DOHH2 (cell line): ENCODE results near the gene URGCP.

Experiments used
- H3F3A ChIP-seq: fragments of 200-600 bp; sonication (generic), shearing (Covaris generic); 2 replicates; pipeline ENCODE4 v1.6.0; 2016; ENCODE audit warnings: antibody characterized with exemption, mild to moderate bottlenecking; ENCODE audit not compliant: control insufficient read depth, insufficient read depth
- H3K27ac ChIP-seq: fragments of 200-600 bp; sonication (generic); 2 replicates; pipeline ENCODE4 v1.5.1; 2014; ENCODE audit warnings: low read depth, mild to moderate bottlenecking, low read length, moderate library complexity
- H3K27me3 ChIP-seq: fragments of 200-600 bp; sonication (generic); 2 replicates; pipeline ENCODE4 v1.6.1; 2014; ENCODE audit warnings: mild to moderate bottlenecking, low read length, mixed read lengths; ENCODE audit not compliant: control insufficient read depth
- H3K36me3 ChIP-seq: fragments of 200-600 bp; sonication (generic); 2 replicates; pipeline ENCODE4 v1.6.1; 2014; ENCODE audit warnings: mild to moderate bottlenecking, low read length, moderate library complexity, mixed read lengths; ENCODE audit not compliant: control insufficient read depth
- H3K4me1 ChIP-seq: fragments of 200-600 bp; sonication (generic); 2 replicates; pipeline ENCODE4 v1.6.1; 2014; ENCODE audit warnings: mild to moderate bottlenecking, low read length, mixed read lengths; ENCODE audit not compliant: control insufficient read depth
- H3K4me2 ChIP-seq: fragments of 200-600 bp; sonication (generic); 2 replicates; pipeline ENCODE4 v1.6.0; 2014; ENCODE audit warnings: mild to moderate bottlenecking, low read length, moderate library complexity
- H3K4me3 ChIP-seq: fragments of 200-600 bp; sonication (generic); 2 replicates; pipeline ENCODE4 v1.5.1; 2014; ENCODE audit warnings: mild to moderate bottlenecking, low read length, mixed read lengths
- H3K79me2 ChIP-seq: fragments of 200-600 bp; sonication (generic); 2 replicates; pipeline ENCODE4 v1.6.1; 2014; ENCODE audit warnings: mild to moderate bottlenecking, low read length, mixed read lengths; ENCODE audit not compliant: control insufficient read depth
- H3K9me2 ChIP-seq: fragments of 200-600 bp; sonication (generic); replicated peaks from 2 replicates; pipeline ENCODE4 v1.6.1; 2014; ENCODE audit warnings: mild to moderate bottlenecking, low read length, mixed read lengths; ENCODE audit not compliant: control insufficient read depth
- H3K9me3 ChIP-seq: fragments of 200-600 bp; sonication (generic); 2 replicates; pipeline ENCODE4 v1.6.1; 2014; ENCODE audit warnings: antibody characterized with exemption, low read length, mixed read lengths; ENCODE audit not compliant: control insufficient read depth, insufficient read depth
- H4K20me1 ChIP-seq: fragments of 200-600 bp; sonication (generic); 2 replicates; pipeline ENCODE4 v1.6.0; 2014; ENCODE audit warnings: low read depth, mild to moderate bottlenecking, antibody characterized with exemption, low read length, moderate library complexity; ENCODE audit not compliant: control insufficient read depth, insufficient read depth
- CTCF ChIP-seq: fragments of 200-600 bp; sonication (generic); IDR thresholded peaks from one replicate; pipeline ENCODE4 v1.5.1; 2014; ENCODE audit warnings: antibody characterized with exemption, mild to moderate bottlenecking, low read depth, low read length; ENCODE audit not compliant: poor library complexity, severe bottlenecking
- EZH2phosphoT487 ChIP-seq: fragments of 200-600 bp; sonication (generic); IDR thresholded peaks from 2 replicates; pipeline ENCODE4 v1.6.1; 2017; ENCODE audit warnings: borderline replicate concordance, mild to moderate bottlenecking, antibody characterized with exemption, low read length, moderate library complexity, mixed read lengths

Gene URGCP

DNA sequence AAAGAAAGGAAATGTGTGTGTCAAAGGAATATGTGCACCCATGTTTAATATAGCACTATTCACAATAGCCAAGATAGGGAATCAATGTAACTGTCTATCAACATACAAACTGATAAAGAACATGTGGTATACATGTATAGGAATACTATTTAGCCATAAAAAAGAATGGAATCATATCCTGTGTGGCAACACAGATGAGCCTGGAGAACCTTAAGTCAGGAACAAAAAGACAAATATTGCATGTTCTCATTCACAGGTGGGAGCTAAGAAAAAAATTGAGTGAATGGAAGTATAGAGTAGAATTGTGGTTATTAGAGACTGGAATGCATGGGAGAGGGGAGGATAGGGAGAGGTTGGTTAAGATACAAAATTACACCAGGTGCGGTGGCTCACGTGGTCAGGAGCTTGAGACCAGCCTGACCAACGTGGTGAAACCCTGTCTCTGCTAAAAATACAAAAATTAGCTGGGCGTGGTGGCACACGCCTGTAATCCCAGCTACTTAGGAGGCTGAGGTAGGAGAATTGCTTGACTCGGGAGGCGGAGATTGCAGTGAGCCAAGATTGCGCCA lies 10.5 kb downstream of the URGCP start:
- no peak overlapping the region for H3K27ac ChIP-seq
- no peaks in the 10 kb centered on the region for H3K27me3 ChIP-seq
- no peaks in the 10 kb centered on the region for H3K4me1 ChIP-seq
- no peak overlapping the region for H3K4me3 ChIP-seq
- H3K9me2 ChIP-seq, result no peaks in the 10 kb centered on the region
- no peak overlapping the region for H3K4me2 ChIP-seq
- no peaks in the 10 kb centered on the region for H3K9me3 ChIP-seq
- TF ChIP-seq EZH2phosphoT487 (no peak), CTCF (no peak)
- no peaks in the 10 kb centered on the region for H3F3A ChIP-seq
- H3K36me3 ChIP-seq, result peaks cover 4% of the 10 kb centered on the region; the same call in 1 of the 2 replicates
- H3K79me2 ChIP-seq, result peaks cover 75% of the 10 kb centered on the region
- no peaks in the 10 kb centered on the region for H4K20me1 ChIP-seq

DNA sequence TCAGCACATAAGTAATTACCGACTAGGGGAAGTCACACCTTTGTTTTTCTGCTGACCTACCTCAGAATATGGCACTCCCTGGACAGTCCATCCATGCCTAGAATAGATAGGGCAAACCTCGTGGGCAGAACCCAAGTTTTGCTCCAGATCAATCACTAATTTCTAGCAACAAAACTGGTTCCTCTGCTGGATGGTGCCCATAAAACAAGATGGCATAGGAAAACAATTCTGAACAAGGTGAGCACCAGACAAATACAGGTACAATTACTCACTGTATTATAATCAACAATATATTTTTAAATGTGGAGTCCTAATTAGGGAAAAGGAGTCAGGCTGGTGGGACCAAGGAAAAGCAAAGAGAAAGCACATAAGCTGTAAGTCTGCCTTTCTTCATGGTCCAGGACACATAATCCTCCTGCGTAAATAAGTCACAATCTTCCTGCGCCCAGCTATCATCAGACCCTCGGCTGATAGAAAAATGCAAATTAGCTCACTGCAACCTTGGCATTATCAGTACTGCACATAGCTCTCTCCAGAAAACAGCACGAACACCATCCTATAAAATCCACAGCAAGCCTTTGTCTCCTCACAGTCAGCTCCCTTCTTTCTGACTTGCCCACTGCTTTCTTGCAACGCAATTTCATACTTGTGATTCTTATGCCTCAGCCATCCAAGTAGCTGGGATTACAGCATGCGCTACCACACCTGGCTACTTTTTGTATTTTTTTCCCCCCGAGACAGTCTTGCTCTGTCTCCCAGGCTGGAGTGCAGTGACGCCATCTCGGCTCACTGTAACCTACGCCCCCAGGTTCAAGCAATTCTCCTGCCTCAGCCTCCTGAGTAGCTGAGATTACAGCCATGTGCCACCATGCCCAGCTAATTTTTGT lies 15.1 kb downstream of the URGCP start:
- no peak overlapping the region for H3K27ac ChIP-seq
- H3K4me2 ChIP-seq, result no peak overlapping the region
- no peaks in the 10 kb centered on the region for H3K9me3 ChIP-seq
- H3K36me3 ChIP-seq, result peaks cover 9% of the 10 kb centered on the region
- H3K27me3 ChIP-seq, result no peaks in the 10 kb centered on the region
- TF ChIP-seq EZH2phosphoT487 (no peak), CTCF (no peak)
- H4K20me1 ChIP-seq, result no peaks in the 10 kb centered on the region
- no peaks in the 10 kb centered on the region for H3K9me2 ChIP-seq
- no peak overlapping the region for H3K4me3 ChIP-seq
- no peaks in the 10 kb centered on the region for H3F3A ChIP-seq
- H3K79me2 ChIP-seq, result peaks cover 69% of the 10 kb centered on the region
- peaks cover 6% of the 10 kb centered on the region; the same call in 1 of the 2 replicates for H3K4me1 ChIP-seq

- Histone ChIP-seq H3K36me3 (peaks cover 13% of the 10 kb centered on the region), H3K9me2 (no peaks in the 10 kb centered on the region), H4K20me1 (no peaks in the 10 kb centered on the region), H3K4me1 (peaks cover 8% of the 10 kb centered on the region; the same call in 1 of the 2 replicates), H3K4me2 (no peak overlapping the region), H3K4me3 (no peak overlapping the region), H3F3A (no peaks in the 10 kb centered on the region), H3K9me3 (no peaks in the 10 kb centered on the region), H3K27me3 (no peaks in the 10 kb centered on the region), H3K27ac (no peak overlapping the region), H3K79me2 (peaks cover 60% of the 10 kb centered on the region)
- TF ChIP-seq CTCF (no peak), EZH2phosphoT487 (no peak)
Measured at GRCh38 chr7:43890468-43890867, 15.9 kb downstream of the URGCP start.
